T-helper 2 cell treated with Interferon-gamma antibody and Interleukin-4, amounts not matched to agents 5 μg/mL and 100 μg/mL, for 36 hours (primary cell): ENCODE results near the gene GTF2E1.

Experiments used
- DNase-seq: peaks from one replicate; pipeline ENCODE4 v3.0.0; 2021; ENCODE audit warnings: low spot score
- H3K27ac Mint-ChIP-seq: one replicate; pipeline ENCODE4 v1.8.0; 2021; ENCODE audit warnings: mild to moderate bottlenecking, mixed read lengths
- H3K27me3 Mint-ChIP-seq: one replicate; pipeline ENCODE4 v1.8.0; 2021; ENCODE audit warnings: low read depth, mixed read lengths
- H3K36me3 Mint-ChIP-seq: one replicate; pipeline ENCODE4 v1.8.0; 2021; ENCODE audit warnings: low read depth, mixed read lengths
- H3K4me1 Mint-ChIP-seq: one replicate; pipeline ENCODE4 v1.8.0; 2021; ENCODE audit warnings: low read depth, mixed read lengths
- H3K4me3 Mint-ChIP-seq: one replicate; pipeline ENCODE4 v1.8.0; 2022; ENCODE audit warnings: mild to moderate bottlenecking, moderate library complexity, mixed read lengths
- H3K9me3 Mint-ChIP-seq: one replicate; pipeline ENCODE4 v1.8.0; 2021; ENCODE audit warnings: mixed read lengths

Gene GTF2E1

GRCh38 chr3:120796976-120797375 is 54.4 kb downstream of the GTF2E1 start:
- DNase-seq = no peak
- no peaks in the 10 kb centered on the region for H3K9me3 Mint-ChIP-seq
- H3K36me3 Mint-ChIP-seq = no peaks in the 10 kb centered on the region
- H3K27ac Mint-ChIP-seq = no peak overlapping the region
- peaks cover 4% of the 10 kb centered on the region for H3K27me3 Mint-ChIP-seq
- no peaks in the 10 kb centered on the region for H3K4me1 Mint-ChIP-seq
- H3K4me3 Mint-ChIP-seq = no peak overlapping the region

GRCh38 chr3:120797857-120798256 is 55.3 kb downstream of the GTF2E1 start:
- H3K4me3 Mint-ChIP-seq = no peak overlapping the region

GRCh38 chr3:120798346-120798745 is 55.8 kb downstream of the GTF2E1 start:
- Mint-ChIP-seq H3K27me3 (peaks cover 4% of the 10 kb centered on the region), H3K27ac (no peak overlapping the region), H3K36me3 (no peaks in the 10 kb centered on the region), H3K4me3 (no peak overlapping the region), H3K9me3 (no peaks in the 10 kb centered on the region), H3K4me1 (no peaks in the 10 kb centered on the region)
- no peak for DNase-seq

More at GRCh38 chr3:120797857-120798256, 55.3 kb downstream of the GTF2E1 start:
- peaks cover 4% of the 10 kb centered on the region for H3K27me3 Mint-ChIP-seq
- H3K9me3 Mint-ChIP-seq = no peaks in the 10 kb centered on the region
- H3K4me1 Mint-ChIP-seq = no peaks in the 10 kb centered on the region
- no peak overlapping the region for H3K27ac Mint-ChIP-seq
- no peaks in the 10 kb centered on the region for H3K36me3 Mint-ChIP-seq
- no peak for DNase-seq

GRCh38 chr3:120800625-120801024 is 58.1 kb downstream of the GTF2E1 start:
- no peak overlapping the region for H3K4me3 Mint-ChIP-seq
- H3K9me3 Mint-ChIP-seq = no peaks in the 10 kb centered on the region
- no peaks in the 10 kb centered on the region for H3K4me1 Mint-ChIP-seq
- H3K27me3 Mint-ChIP-seq = peaks cover 4% of the 10 kb centered on the region
- no peak for DNase-seq
- no peak overlapping the region for H3K27ac Mint-ChIP-seq
- H3K36me3 Mint-ChIP-seq = no peaks in the 10 kb centered on the region

- H3K27me3 Mint-ChIP-seq = peaks cover 4% of the 10 kb centered on the region
- H3K4me1 Mint-ChIP-seq = no peaks in the 10 kb centered on the region
- H3K27ac Mint-ChIP-seq = no peak overlapping the region
- H3K9me3 Mint-ChIP-seq = no peaks in the 10 kb centered on the region
- H3K36me3 Mint-ChIP-seq = no peaks in the 10 kb centered on the region
- no peak for DNase-seq
- no peak overlapping the region for H3K4me3 Mint-ChIP-seq
Observed at GRCh38 chr3:120801484-120801883, 58.9 kb downstream of the GTF2E1 start.

- Mint-ChIP-seq H3K4me1 (no peaks in the 10 kb centered on the region), H3K9me3 (no peaks in the 10 kb centered on the region), H3K27me3 (peaks cover 4% of the 10 kb centered on the region), H3K36me3 (no peaks in the 10 kb centered on the region), H3K27ac (no peak overlapping the region), H3K4me3 (no peak overlapping the region)
- no peak for DNase-seq
Observed at GRCh38 chr3:120802916-120803315, 60.4 kb downstream of the GTF2E1 start.

GRCh38 chr3:120816728-120817127 is 74.2 kb downstream of the GTF2E1 start:
- H3K27me3 Mint-ChIP-seq = peaks cover 13% of the 10 kb centered on the region
- no peaks in the 10 kb centered on the region for H3K9me3 Mint-ChIP-seq
- no peaks in the 10 kb centered on the region for H3K36me3 Mint-ChIP-seq
- H3K4me3 Mint-ChIP-seq = no peak overlapping the region
- no peak overlapping the region for H3K27ac Mint-ChIP-seq
- no peaks in the 10 kb centered on the region for H3K4me1 Mint-ChIP-seq
- no peak for DNase-seq

- Mint-ChIP-seq H3K9me3 (no peaks in the 10 kb centered on the region), H3K27me3 (peaks cover 10% of the 10 kb centered on the region), H3K36me3 (no peaks in the 10 kb centered on the region), H3K4me3 (no peak overlapping the region), H3K27ac (no peak overlapping the region), H3K4me1 (no peaks in the 10 kb centered on the region)
- DNase-seq = no peak
Observed at GRCh38 chr3:120820748-120821147, 78.2 kb downstream of the GTF2E1 start.

- Mint-ChIP-seq H3K27me3 (peaks cover 10% of the 10 kb centered on the region), H3K36me3 (no peaks in the 10 kb centered on the region), H3K4me1 (no peaks in the 10 kb centered on the region), H3K27ac (no peak overlapping the region), H3K4me3 (no peak overlapping the region), H3K9me3 (no peaks in the 10 kb centered on the region)
- DNase-seq = no peak
Observed at GRCh38 chr3:120821426-120821825, 78.9 kb downstream of the GTF2E1 start.

GRCh38 chr3:120823156-120823555 is 80.6 kb downstream of the GTF2E1 start:
- Mint-ChIP-seq H3K27me3 (peaks cover 4% of the 10 kb centered on the region), H3K4me3 (no peak overlapping the region), H3K4me1 (no peaks in the 10 kb centered on the region), H3K36me3 (no peaks in the 10 kb centered on the region), H3K9me3 (no peaks in the 10 kb centered on the region), H3K27ac (no peak overlapping the region)
- no peak for DNase-seq

- Mint-ChIP-seq H3K27me3 (peaks cover 4% of the 10 kb centered on the region), H3K27ac (no peak overlapping the region), H3K9me3 (no peaks in the 10 kb centered on the region), H3K4me1 (no peaks in the 10 kb centered on the region), H3K4me3 (no peak overlapping the region), H3K36me3 (no peaks in the 10 kb centered on the region)
- no peak for DNase-seq
Observed at GRCh38 chr3:120824613-120825012, 82.1 kb downstream of the GTF2E1 start.

GRCh38 chr3:120828796-120829195 is 86.3 kb downstream of the GTF2E1 start:
- H3K4me3 Mint-ChIP-seq = no peak overlapping the region
- H3K36me3 Mint-ChIP-seq = no peaks in the 10 kb centered on the region
- no peaks in the 10 kb centered on the region for H3K9me3 Mint-ChIP-seq
- no peak overlapping the region for H3K27ac Mint-ChIP-seq
- H3K27me3 Mint-ChIP-seq = no peaks in the 10 kb centered on the region
- H3K4me1 Mint-ChIP-seq = no peaks in the 10 kb centered on the region
- DNase-seq = no peak

GRCh38 chr3:120831066-120831465 is 88.5 kb downstream of the GTF2E1 start:
- no peaks in the 10 kb centered on the region for H3K27me3 Mint-ChIP-seq
- H3K4me1 Mint-ChIP-seq = no peaks in the 10 kb centered on the region
- H3K4me3 Mint-ChIP-seq = no peak overlapping the region
- no peak overlapping the region for H3K27ac Mint-ChIP-seq
- no peaks in the 10 kb centered on the region for H3K9me3 Mint-ChIP-seq
- H3K36me3 Mint-ChIP-seq = no peaks in the 10 kb centered on the region
- DNase-seq = no peak
